Fibroblast of mammary gland (primary cell): ENCODE results near the gene USP20.
A peak's percentile ranks its signal among the peaks of the same experiment; 100 is the strongest.

ENCODE experiments used
- DNase-seq: peaks from one replicate; pipeline ENCODE4 v3.0.0-alpha.2; 2010; ENCODE audit warnings: low read depth
- H3K4me3 ChIP-seq: 2 replicates; pipeline ENCODE4 v1.5.1; 2011; ENCODE audit warnings: low read depth, mild to moderate bottlenecking, low read length, moderate library complexity; ENCODE audit not compliant: control insufficient read depth
- CTCF ChIP-seq: conservative IDR thresholded peaks from 2 replicates; pipeline ENCODE4 v1.5.1; 2011; ENCODE audit warnings: low read depth, low read length, inconsistent platforms; ENCODE audit not compliant: control insufficient read depth, insufficient read depth

The USP20 gene

GRCh38 chr9:129858167-129858962 is 23.1 kb downstream of the USP20 start:
- H3K4me3 ChIP-seq: no peak overlapping the region
- no peak for DNase-seq
- TF ChIP-seq CTCF: no peak

- no peak for TF ChIP-seq CTCF
- no peak for DNase-seq
- H3K4me3 ChIP-seq: no peak overlapping the region
Observed at GRCh38 chr9:129860653-129861446, 25.6 kb downstream of the USP20 start.

- no peak for TF ChIP-seq CTCF
- no peak overlapping the region for H3K4me3 ChIP-seq
- DNase-seq: no peak
Observed at GRCh38 chr9:129861447-129861827, 26.2 kb downstream of the USP20 start.

GRCh38 chr9:129863059-129863690 is 27.9 kb downstream of the USP20 start:
- DNase-seq: peak; percentile 48
- H3K4me3 ChIP-seq: no peak overlapping the region
- TF ChIP-seq CTCF: no peak

GRCh38 chr9:129864991-129865647 is 29.9 kb downstream of the USP20 start:
- TF ChIP-seq CTCF: no peak
- H3K4me3 ChIP-seq: no peak overlapping the region

GRCh38 chr9:129865668-129866320 is 30.5 kb downstream of the USP20 start:
- DNase-seq: no peak
- H3K4me3 ChIP-seq: no peak overlapping the region
- TF ChIP-seq CTCF: no peak

More at GRCh38 chr9:129864991-129865647, 29.9 kb downstream of the USP20 start:
- DNase-seq: no peak
